Progenitor cell of endocrine pancreas (in vitro differentiated cells): ENCODE data around the gene LCE7A. TPM values are rescaled to one million over a fixed set of nuclear protein-coding genes. Genes with fewer than 3 reads are reported as not detected.

Experiments used
- DNase-seq: peaks from one replicate; pipeline ENCODE4 v3.0.0; 2021; ENCODE audit warnings: low spot score; ENCODE audit not compliant: unreplicated experiment
- H3K27ac Mint-ChIP-seq: 2 replicates; pipeline ENCODE4 v1.8.0; 2021; ENCODE audit warnings: mild to moderate bottlenecking, moderate library complexity, mixed read lengths
- H3K27me3 Mint-ChIP-seq: 2 replicates; pipeline ENCODE4 v1.8.0; 2021; ENCODE audit warnings: mixed read lengths
- H3K36me3 Mint-ChIP-seq: 2 replicates; pipeline ENCODE4 v1.8.0; 2022; ENCODE audit warnings: mixed read lengths; ENCODE audit not compliant: insufficient read depth
- H3K4me1 Mint-ChIP-seq: 2 replicates; pipeline ENCODE4 v1.8.0; 2021; ENCODE audit warnings: low read depth, mixed read lengths
- H3K4me3 Mint-ChIP-seq: 2 replicates; pipeline ENCODE4 v1.8.0; 2021; ENCODE audit warnings: low read depth, mild to moderate bottlenecking, moderate library complexity, mixed read lengths
- H3K9me3 Mint-ChIP-seq: 2 replicates; pipeline ENCODE4 v1.8.0; 2021; ENCODE audit warnings: low read depth, mixed read lengths
- total RNA-seq: library from RNA; stranded (reverse); gene quantifications from 2 replicates; pipeline ENCODE4 v1.2.1, GENCODE V29; 2021
- TF ChIP-seq, protein P1 (sequence below): fragments of 200-600 bp; sonication (generic); IDR thresholded peaks from one replicate; pipeline ENCODE4 v1.5.0; 2021; ENCODE audit warnings: antibody characterized with exemption, mild to moderate bottlenecking; ENCODE audit not compliant: unreplicated experiment

LCE7A gene
- total RNA-seq, 1 donor from 2014 or later = not detected

DNA sequence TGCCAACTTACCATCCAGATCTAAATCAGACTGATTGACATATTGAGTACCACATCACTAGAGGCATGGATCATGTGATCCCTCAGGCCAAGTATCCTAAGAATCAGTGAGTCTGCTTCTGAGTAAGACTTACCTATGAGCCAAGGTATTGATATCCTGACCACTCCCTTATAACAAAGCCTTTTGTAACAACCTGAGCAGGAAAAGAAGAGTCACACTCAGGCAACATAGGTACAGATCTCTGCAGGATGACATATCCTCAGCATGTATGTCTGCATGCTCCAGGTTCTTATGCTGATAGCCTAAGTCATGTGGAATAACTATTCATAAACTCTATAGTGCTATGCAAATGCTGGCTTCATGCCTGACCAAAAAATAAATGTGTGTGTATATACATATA is 34.8 kb upstream of the LCE7A start:
- TF ChIP-seq, protein P1, sequence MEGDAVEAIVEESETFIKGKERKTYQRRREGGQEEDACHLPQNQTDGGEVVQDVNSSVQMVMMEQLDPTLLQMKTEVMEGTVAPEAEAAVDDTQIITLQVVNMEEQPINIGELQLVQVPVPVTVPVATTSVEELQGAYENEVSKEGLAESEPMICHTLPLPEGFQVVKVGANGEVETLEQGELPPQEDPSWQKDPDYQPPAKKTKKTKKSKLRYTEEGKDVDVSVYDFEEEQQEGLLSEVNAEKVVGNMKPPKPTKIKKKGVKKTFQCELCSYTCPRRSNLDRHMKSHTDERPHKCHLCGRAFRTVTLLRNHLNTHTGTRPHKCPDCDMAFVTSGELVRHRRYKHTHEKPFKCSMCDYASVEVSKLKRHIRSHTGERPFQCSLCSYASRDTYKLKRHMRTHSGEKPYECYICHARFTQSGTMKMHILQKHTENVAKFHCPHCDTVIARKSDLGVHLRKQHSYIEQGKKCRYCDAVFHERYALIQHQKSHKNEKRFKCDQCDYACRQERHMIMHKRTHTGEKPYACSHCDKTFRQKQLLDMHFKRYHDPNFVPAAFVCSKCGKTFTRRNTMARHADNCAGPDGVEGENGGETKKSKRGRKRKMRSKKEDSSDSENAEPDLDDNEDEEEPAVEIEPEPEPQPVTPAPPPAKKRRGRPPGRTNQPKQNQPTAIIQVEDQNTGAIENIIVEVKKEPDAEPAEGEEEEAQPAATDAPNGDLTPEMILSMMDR = no peak
- Mint-ChIP-seq H3K36me3 (no peaks in the 10 kb centered on the region), H3K9me3 (peaks cover 52% of the 10 kb centered on the region), H3K4me1 (no peaks in the 10 kb centered on the region), H3K27ac (no peak overlapping the region), H3K27me3 (no peaks in the 10 kb centered on the region), H3K4me3 (no peak overlapping the region)
- DNase-seq = no peak

DNA sequence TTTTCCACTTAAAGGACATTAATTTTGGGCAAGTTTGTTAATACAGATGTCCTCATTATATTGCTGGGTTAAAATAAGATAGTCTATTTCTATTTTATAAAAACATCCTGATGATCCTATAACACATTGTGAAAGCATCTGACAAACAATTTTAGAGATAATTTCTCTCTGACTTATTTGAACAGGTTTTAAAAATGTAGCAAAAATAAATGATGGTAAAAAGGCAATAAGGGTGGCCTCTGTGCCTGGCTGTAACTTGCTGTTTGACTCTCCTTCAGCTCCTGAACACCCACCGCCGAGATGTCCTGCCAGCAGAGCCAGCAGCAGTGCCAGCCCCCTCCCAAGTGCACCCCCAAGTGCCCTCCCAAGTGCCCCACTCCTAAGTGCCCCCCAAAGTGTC is 32.6 kb upstream of the LCE7A start, which contains the start of gene LCE1A:
TSS of gene LCE1A (plus strand) at position 301 of the 400 bp plus-strand sequence. CDS start at position 301, 0 bp downstream.
- H3K36me3 Mint-ChIP-seq = no peaks in the 10 kb centered on the region
- H3K27ac Mint-ChIP-seq = no peak within 1 kb of the TSS
- no peaks in the 10 kb centered on the region for H3K27me3 Mint-ChIP-seq
- H3K4me1 Mint-ChIP-seq = no peaks in the 10 kb centered on the region
- TF ChIP-seq, protein P1 = no peak
- DNase-seq = no peak
- peaks cover 56% of the 10 kb centered on the region for H3K9me3 Mint-ChIP-seq
- no peak within 1 kb of the TSS for H3K4me3 Mint-ChIP-seq

DNA sequence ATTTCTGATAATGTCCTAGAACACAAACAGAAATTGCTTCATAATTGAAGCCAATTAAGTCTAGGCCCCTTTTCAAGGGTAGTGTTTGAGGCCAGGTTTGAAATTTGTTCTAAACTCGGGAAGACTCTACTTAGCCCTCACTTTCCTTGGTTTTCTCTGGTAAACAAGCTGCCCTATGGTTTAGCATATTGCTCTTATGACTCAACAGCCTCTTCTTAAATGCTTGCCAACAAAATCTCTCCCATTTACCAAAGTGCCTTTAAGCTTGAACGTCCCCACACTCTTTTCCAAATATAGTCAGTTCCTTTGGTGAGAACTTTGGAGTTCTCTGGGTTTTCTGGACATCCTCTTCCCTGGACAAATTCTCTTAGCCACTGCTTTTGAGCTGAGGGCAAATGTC is 22.9 kb upstream of the LCE7A start:
- peaks cover 39% of the 10 kb centered on the region for H3K9me3 Mint-ChIP-seq
- DNase-seq = no peak
- H3K36me3 Mint-ChIP-seq = no peaks in the 10 kb centered on the region
- H3K27me3 Mint-ChIP-seq = no peaks in the 10 kb centered on the region
- H3K4me1 Mint-ChIP-seq = no peaks in the 10 kb centered on the region
- no peak overlapping the region for H3K27ac Mint-ChIP-seq
- H3K4me3 Mint-ChIP-seq = no peak overlapping the region
- TF ChIP-seq, protein P1 = no peak

DNA sequence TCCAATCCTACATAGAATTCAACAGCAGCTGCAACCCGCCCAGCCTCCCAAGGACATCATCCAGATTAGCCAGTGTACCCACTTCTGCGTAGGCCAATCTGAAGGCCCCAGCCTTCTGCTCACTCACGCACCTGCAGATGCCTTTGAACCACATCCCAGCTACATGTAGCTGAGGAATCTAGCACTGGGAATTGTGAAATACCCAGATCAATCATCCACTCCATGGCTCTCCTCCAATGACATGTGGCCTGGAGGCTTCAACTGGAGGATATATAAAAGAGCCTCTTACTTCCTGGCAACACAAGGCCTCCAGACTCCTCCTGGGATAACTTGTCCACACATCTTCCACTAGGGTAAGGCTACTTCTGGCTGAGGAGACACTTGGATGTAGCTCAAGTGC is 17.2 kb upstream of the LCE7A start, which contains the start of gene LCE6A:
TSS of gene LCE6A (plus strand) at position 301 of the 400 bp plus-strand sequence. CDS start 665 bp downstream, outside the sequence.
- Mint-ChIP-seq H3K36me3 (no peaks in the 10 kb centered on the region), H3K4me1 (no peaks in the 10 kb centered on the region), H3K4me3 (no peak within 1 kb of the TSS), H3K27ac (no peak within 1 kb of the TSS), H3K9me3 (peaks cover 49% of the 10 kb centered on the region), H3K27me3 (no peaks in the 10 kb centered on the region)
- TF ChIP-seq, protein P1 = no peak
- no peak for DNase-seq

DNA sequence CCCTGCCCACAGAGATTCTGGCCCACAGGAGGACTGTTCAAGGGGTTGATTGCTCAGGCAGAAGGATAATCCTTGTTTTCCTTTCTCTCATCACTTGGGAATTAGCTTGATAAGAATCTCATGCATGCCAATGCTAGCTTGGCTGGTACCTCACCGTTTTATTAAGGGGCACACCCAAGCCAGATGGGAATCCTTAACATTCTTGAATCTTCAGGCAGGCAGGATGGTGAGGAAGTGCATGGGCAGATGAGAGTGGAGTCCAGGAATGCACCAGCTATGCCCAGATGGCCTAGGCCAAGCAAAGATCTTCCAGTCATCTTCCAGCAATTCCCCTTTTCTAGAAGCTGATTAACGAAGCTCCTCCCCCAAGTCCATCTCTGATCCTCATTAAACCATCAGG is 4.1 kb upstream of the LCE7A start:
- H3K4me1 Mint-ChIP-seq = no peaks in the 10 kb centered on the region
- H3K36me3 Mint-ChIP-seq = peaks cover 1% of the 10 kb centered on the region
- TF ChIP-seq, protein P1 = no peak

More for the DNA sequence above, 4.1 kb upstream of the LCE7A start:
- DNase-seq = no peak
- no peaks in the 10 kb centered on the region for H3K27me3 Mint-ChIP-seq
- no peak overlapping the region for H3K27ac Mint-ChIP-seq
- H3K4me3 Mint-ChIP-seq = no peak overlapping the region
- H3K9me3 Mint-ChIP-seq = peaks cover 64% of the 10 kb centered on the region
